ENCODE results near the gene TCAIM. TPM values are rescaled to one million over a fixed set of nuclear protein-coding genes. Genes with fewer than 3 reads are reported as not detected.
A peak's percentile ranks its signal among the peaks of the same experiment; 100 is the strongest.

TCAIM gene
- total and polyA plus RNA-seq, 9 of the 15 experiments (the other 6 are each of a cell fraction or from before 2014, with no cell fraction given), result 19.7 to 53.3 (median 36.9) TPM

GRCh38 chr3:44420676-44421075, 82.1 kb downstream of the TCAIM start:
- ChIA-PET POLR2A (interaction anchor here (0.6 to 1.6 kb wide), 3 partner anchors 9 to 311 kb away, joined by 3 to 9 read pairs (median 3); no protein-coding TSS in a partner anchor), CTCF (ENCODE audit: low intra/inter-chr PET ratio) (no interaction called here)
- Histone ChIP-seq H4K20me1 (replicated peaks; ENCODE audit: control insufficient read depth, insufficient read depth, low read length) (no peaks in the 10 kb centered on the region), H3K4me2 (ENCODE audit: insufficient read depth, low read length) (no peak overlapping the region), H3K4me1 (replicated peaks in 1 of 2; ENCODE audit: control insufficient read depth in 2 of 2, insufficient read depth in 2 of 2, low read length in 2 of 2) (peaks cover 0 to 26% of the 10 kb centered on the region in 2 experiments; a peak in 3 of 5 replicates), H3K9ac (ENCODE audit: insufficient read depth in 1 of 2, low read depth in 2 of 2, low read length in 2 of 2) (peak overlapping the region in 1 of 2 experiments; percentile 63; a peak in 2 of 4 replicates), H3K9me3 (replicated peaks; ENCODE audit: control insufficient read depth, insufficient read depth, low read depth, low read length) (no peaks in the 10 kb centered on the region), H2AFZ (ENCODE audit: low read depth, low read length) (no peak overlapping the region), H3K9me1 (ENCODE audit: control insufficient read depth, insufficient read depth, low read length) (peaks cover 9% of the 10 kb centered on the region), H3K79me2 (ENCODE audit: control insufficient read depth, insufficient read depth, low read length) (no peaks in the 10 kb centered on the region), H3K36me3 (ENCODE audit: control insufficient read depth, insufficient read depth, low read length) (peaks cover 5% of the 10 kb centered on the region; the same call in 1 of the 3 replicates), H3K4me3 (no peak overlapping the region), H3K27ac (ENCODE audit: extremely low read depth, low read depth, low read length) (no peak overlapping the region), H3K27me3 (ENCODE audit: control insufficient read depth in 2 of 2, insufficient read depth in 2 of 2, low read length in 2 of 2) (no peaks in the 10 kb centered on the region)
- intact Hi-C loops (cut with micrococcal nuclease), result no loop called here
- ATAC-seq, result no peak
- no TSS peak for BruUV-seq (replicated peaks)
- no peak for FAIRE-seq
- WGBS (ENCODE audit: insufficient coverage, low coverage, missing lambda C conversion rate), result 75% methylated on average over 1 of the region's 1 CpG
- DNase-seq (ENCODE audit: extremely low read depth in 1 of 4, low spot score in 3 of 4), result no peak
- in situ Hi-C loops (cut with MboI), result no loop called here
- no peak for TF ChIP-seq CXXC5 (CRISPR knock-in tag; IDR thresholded peaks at IDR 0.05)
- no peak for TF ChIP-seq KDM5B (IDR thresholded peaks at IDR 0.05; ENCODE audit: insufficient replicate concordance, low read depth, low read length)
- no peak for TF ChIP-seq ARID3A (IDR thresholded peaks at IDR 0.05; ENCODE audit: borderline replicate concordance, low read depth, low read length)
- TF ChIP-seq PHF21A (IDR thresholded peaks at IDR 0.05; ENCODE audit: borderline replicate concordance, low read depth), result no peak
- no peak for TF ChIP-seq XRCC3 (IDR thresholded peaks at IDR 0.05)
- no peak for TF ChIP-seq CHD1 (IDR thresholded peaks at IDR 0.05; ENCODE audit: low read length)
- no peak for TF ChIP-seq GATAD2B (IDR thresholded peaks at IDR 0.05; ENCODE audit: borderline replicate concordance)
- no peak for TF ChIP-seq CTBP1 (IDR thresholded peaks at IDR 0.05; ENCODE audit: borderline replicate concordance)
- no peak for TF ChIP-seq DIDO1 (tag; IDR thresholded peaks at IDR 0.05; ENCODE audit: low read depth)
- TF ChIP-seq ZNF76 (CRISPR knock-in tag; IDR thresholded peaks at IDR 0.05; ENCODE audit: borderline replicate concordance), result no peak
- no peak for TF ChIP-seq TAL1 (IDR thresholded peaks at IDR 0.05)
- no peak for TF ChIP-seq C11orf30 (IDR thresholded peaks at IDR 0.05; ENCODE audit: low read depth)
- no peak for TF ChIP-seq ZNF444 (CRISPR knock-in tag; IDR thresholded peaks at IDR 0.05)
- TF ChIP-seq ZNF143 (CRISPR knock-in tag; IDR thresholded peaks at IDR 0.05), result no peak
- no peak for TF ChIP-seq MCM7 (IDR thresholded peaks at IDR 0.05)

All from K562 (cell line).